T-cell (primary cell): Measurements from ENCODE around the gene SMARCB1. TPM values are rescaled to one million over a fixed set of nuclear protein-coding genes. Genes with fewer than 3 reads are reported as not detected.
A peak's percentile ranks its signal among the peaks of the same experiment; 100 is the strongest.

Experiments
- ATAC-seq, 4 experiments: fragments of 200-7000 bp in 3 of 4; fragments of 150-1000 bp in 1 of 4; cut with Tn5 transposase; replicated peaks in 1 of 4; 1 replicate in 3 of 4; 2 replicates in 1 of 4; pipeline ENCODE4 v1.10.0; 2021; ENCODE audit warnings: moderate library complexity in 3 of 4, mild to moderate bottlenecking in 2 of 4, moderate number of reproducible peaks in 1 of 4
- CTCF ChIA-PET, 2 donors: fragments of 300-600 bp; sonication (Branson Sonifier 250); formaldehyde crosslinking; loops; one replicate each; lab custom pipeline; 2022; ENCODE audit warnings: antibody characterized with exemption in 2 of 2; lab: Charles Lee
- POLR2A ChIA-PET, 2 donors: fragments of 300-600 bp; sonication (Branson Sonifier 250); formaldehyde crosslinking; loops; one replicate each; lab custom pipeline; 2022; ENCODE audit warnings: antibody characterized with exemption in 2 of 2; lab: Charles Lee
- DNase-seq, 35 experiments: peaks; one replicate each; pipeline versions ENCODE4 v3.0.0 to v3.0.0-alpha.2; 2013 to 2023
- H3K27ac ChIP-seq: one replicate; pipeline ENCODE4 v1.5.1; 2013; ENCODE audit warnings: low read length
- H3K27me3 ChIP-seq, 2 experiments: replicated peaks in 1 of 2; 1 replicate in 1 of 2; 2 replicates in 1 of 2; pipeline versions ENCODE4 v1.6.1 to v1.7.0; 2013; ENCODE audit warnings: low read length in 1 of 2, mixed read lengths in 1 of 2; ENCODE audit not compliant: control insufficient read depth in 2 of 2, insufficient read depth in 2 of 2; ENCODE audit errors: extremely low read depth in 1 of 2
- H3K36me3 ChIP-seq, 2 donors: 1 replicate in 1 of 2; 2 replicates in 1 of 2; pipeline versions ENCODE4 v1.6.1 to v1.7.0; 2013; ENCODE audit warnings: low read length in 1 of 2; ENCODE audit not compliant: control insufficient read depth in 2 of 2, insufficient read depth in 1 of 2; ENCODE audit errors: extremely low read depth in 1 of 2
- H3K4me1 ChIP-seq, 2 experiments: 1 replicate in 1 of 2; 2 replicates in 1 of 2; pipeline versions ENCODE4 v1.6.1 to v1.7.0; 2013; ENCODE audit warnings: low read length in 2 of 2, mixed read lengths in 1 of 2; ENCODE audit not compliant: insufficient read depth in 2 of 2, control insufficient read depth in 1 of 2; ENCODE audit errors: extremely low read depth in 1 of 2
- H3K4me3 ChIP-seq, 2 donors: 1 replicate in 1 of 2; 2 replicates in 1 of 2; pipeline versions ENCODE4 v1.5.1 to v1.7.0; 2013; ENCODE audit warnings: mild to moderate bottlenecking in 2 of 2, low read length in 1 of 2, moderate library complexity in 1 of 2; ENCODE audit not compliant: control insufficient read depth in 1 of 2; ENCODE audit errors: extremely low read depth in 1 of 2
- H3K9me3 ChIP-seq: 2 replicates; pipeline ENCODE4 v1.7.0; 2013
- H3K27ac Mint-ChIP-seq, 2 donors: one replicate each; pipeline ENCODE4 v1.8.0; 2020 to 2021; ENCODE audit warnings: mild to moderate bottlenecking in 2 of 2, mixed read lengths in 2 of 2
- H3K27me3 Mint-ChIP-seq, 2 donors: one replicate each; pipeline ENCODE4 v1.8.0; 2021 to 2022; ENCODE audit warnings: mixed read lengths in 2 of 2
- H3K36me3 Mint-ChIP-seq: one replicate; pipeline ENCODE4 v1.8.0; 2021; ENCODE audit warnings: mixed read lengths
- H3K4me1 Mint-ChIP-seq, 3 donors: one replicate each; pipeline ENCODE4 v1.8.0; 2020 to 2022; ENCODE audit warnings: mixed read lengths in 3 of 3, mild to moderate bottlenecking in 1 of 3
- H3K4me3 Mint-ChIP-seq, 3 donors: one replicate each; pipeline ENCODE4 v1.8.0; 2020 to 2022; ENCODE audit warnings: mild to moderate bottlenecking in 3 of 3, mixed read lengths in 3 of 3, moderate library complexity in 3 of 3
- H3K9me3 Mint-ChIP-seq, 3 donors: one replicate each; pipeline ENCODE4 v1.8.0; 2020 to 2022; ENCODE audit warnings: mixed read lengths in 3 of 3
- WGBS: methylation state at CpG from one replicate; pipeline ENCODE4 v1.1.5; 2013; ENCODE audit warnings: missing lambda C conversion rate; ENCODE audit not compliant: insufficient coverage; 5-methylcytosine and 5-hydroxymethylcytosine counted together
- total RNA-seq, 35 experiments: library from RNA in 6 of 35; stranded (reverse) in 6 of 35; fragments of 120-200 nt in 1 of 35; gene quantifications; one replicate each; pipeline versions ENCODE4 v1.2.1 to v1.2.4 and lab custom pipeline; 2013 to 2026

Gene SMARCB1
- total RNA-seq, 5 donors from 2014 or later (not counting 1 experiment from before 2014, with no cell fraction given) = 50.2 to 57.7 (median 54.3) TPM

- ChIA-PET POLR2A (no interaction called here), CTCF (interaction anchor here in 1 of 2 donors (0.6 kb wide), 1 partner anchor 9 kb away, joined by 4 read pairs; no protein-coding TSS in a partner anchor)
- H3K4me3 Mint-ChIP-seq = peak overlapping the region; percentile 87 to 95 (median 89)
- peak overlapping the region; percentile 60 to 69 for H3K4me3 ChIP-seq
- no peaks in the 10 kb centered on the region for H3K9me3 Mint-ChIP-seq
- H3K27me3 Mint-ChIP-seq = no peaks in the 10 kb centered on the region
- peaks cover 0 to 23% of the 10 kb centered on the region in 2 experiments for H3K4me1 ChIP-seq
- H3K27me3 ChIP-seq = peaks cover 0 to 2% of the 10 kb centered on the region in 2 experiments
- peaks cover 2% of the 10 kb centered on the region for H3K36me3 Mint-ChIP-seq
- peaks cover 15 to 24% (median 21%) of the 10 kb centered on the region in 3 donors for H3K4me1 Mint-ChIP-seq
- 25% methylated on average over 36 of the region's 41 CpGs for WGBS
- H3K36me3 ChIP-seq = peaks cover 15 to 21% of the 10 kb centered on the region in 2 donors
- DNase-seq (peak in 2 of 35 experiments; percentile 11 to 19), ATAC-seq (no peak)
- peak overlapping the region; percentile 52 to 59 for H3K27ac Mint-ChIP-seq
- H3K9me3 ChIP-seq = no peaks in the 10 kb centered on the region
- H3K27ac ChIP-seq = peak overlapping the region; percentile 10
These were observed 51.3 kb downstream of the SMARCB1 start for GRCh38 chr22:23837911-23838680.

- peaks cover 2% of the 10 kb centered on the region for H3K36me3 Mint-ChIP-seq
- H3K27ac Mint-ChIP-seq = peak within 1 kb of the TSS; percentile 59 to 88
- Histone ChIP-seq H3K9me3 (no peaks in the 10 kb centered on the region), H3K27ac (peak within 1 kb of the TSS; percentile 10), H3K4me3 (peak within 1 kb of the TSS; percentile 60 to 69), H3K27me3 (peaks cover 0 to 2% of the 10 kb centered on the region in 2 experiments), H3K4me1 (peaks cover 0 to 23% of the 10 kb centered on the region in 2 experiments), H3K36me3 (peaks cover 9 to 14% of the 10 kb centered on the region in 2 donors)
- no peaks in the 10 kb centered on the region for H3K9me3 Mint-ChIP-seq
- H3K4me3 Mint-ChIP-seq = peak within 1 kb of the TSS; percentile 87 to 95 (median 89)
- H3K27me3 Mint-ChIP-seq = no peaks in the 10 kb centered on the region
- peak; percentile 86 to 96 (median 91) for DNase-seq
- ChIA-PET CTCF (interaction anchor here in 1 of 2 donors (0.6 kb wide), 1 partner anchor 9 kb away, joined by 4 read pairs; no protein-coding TSS in a partner anchor), POLR2A (no interaction called here)
- peaks cover 15 to 24% (median 21%) of the 10 kb centered on the region in 3 donors for H3K4me1 Mint-ChIP-seq
- under 1% methylated on average over 63 of the region's 70 CpGs for WGBS
- peak; percentile 91 to 94 (median 92) for ATAC-seq
These were observed 52.1 kb downstream of the SMARCB1 start, which contains the start of gene DERL3 for GRCh38 chr22:23838681-23839468. DERL3 (minus strand) TSS chr22:23839006; CDS start chr22:23838987, 19 bp downstream.

- Mint-ChIP-seq H3K4me3 (peak overlapping the region; percentile 49 to 95 (median 89)), H3K27ac (peak overlapping the region in 1 of 2 donors; percentile 43), H3K9me3 (no peaks in the 10 kb centered on the region), H3K4me1 (peaks cover 15 to 24% (median 21%) of the 10 kb centered on the region in 3 donors), H3K27me3 (no peaks in the 10 kb centered on the region), H3K36me3 (peaks cover 2% of the 10 kb centered on the region)
- ATAC-seq (no peak), DNase-seq (no peak)
- Histone ChIP-seq H3K27me3 (peaks cover 0 to 3% of the 10 kb centered on the region in 2 experiments), H3K36me3 (peaks cover 6 to 9% of the 10 kb centered on the region in 2 donors), H3K27ac (no peak overlapping the region), H3K9me3 (no peaks in the 10 kb centered on the region), H3K4me3 (no peak overlapping the region), H3K4me1 (peaks cover 0 to 26% of the 10 kb centered on the region in 2 experiments)
- CTCF ChIA-PET = interaction anchor here in 1 of 2 donors (0.5 kb wide), 1 partner anchor 8 kb away, joined by 3 read pairs; no protein-coding TSS in a partner anchor
- WGBS = 84% methylated on average over 4 of the region's 7 CpGs
- POLR2A ChIA-PET = interaction anchor here in 1 of 2 donors (0.7 kb wide), 1 partner anchor 169 kb away, joined by 7 read pairs; no protein-coding TSS in a partner anchor
These were observed 53.3 kb downstream of the SMARCB1 start for GRCh38 chr22:23840026-23840425.

- Histone ChIP-seq H3K27ac (no peak overlapping the region), H3K4me3 (no peak overlapping the region), H3K27me3 (peaks cover 0 to 5% of the 10 kb centered on the region in 2 experiments), H3K4me1 (peaks cover 0 to 26% of the 10 kb centered on the region in 2 experiments), H3K36me3 (no peaks in the 10 kb centered on the region), H3K9me3 (no peaks in the 10 kb centered on the region)
- 92% methylated on average over 5 of the region's 5 CpGs for WGBS
- no peak overlapping the region for H3K27ac Mint-ChIP-seq
- ATAC-seq (no peak), DNase-seq (no peak)
- POLR2A ChIA-PET = no interaction called here
- no peaks in the 10 kb centered on the region for H3K36me3 Mint-ChIP-seq
- no peak overlapping the region for H3K4me3 Mint-ChIP-seq
- peaks cover 15 to 24% (median 21%) of the 10 kb centered on the region in 3 donors for H3K4me1 Mint-ChIP-seq
- H3K27me3 Mint-ChIP-seq = no peaks in the 10 kb centered on the region
- no peaks in the 10 kb centered on the region for H3K9me3 Mint-ChIP-seq
- CTCF ChIA-PET = no interaction called here
These were observed 54.5 kb downstream of the SMARCB1 start for GRCh38 chr22:23841292-23841691.

GRCh38 chr22:23841736-23842445, 55.1 kb downstream of the SMARCB1 start:
- ATAC-seq (no peak), DNase-seq (no peak)
- Histone ChIP-seq H3K27me3 (peaks cover 0 to 5% of the 10 kb centered on the region in 2 experiments), H3K4me3 (no peak overlapping the region), H3K9me3 (no peaks in the 10 kb centered on the region), H3K36me3 (no peaks in the 10 kb centered on the region), H3K27ac (no peak overlapping the region), H3K4me1 (peaks cover 0 to 26% of the 10 kb centered on the region in 2 experiments)
- POLR2A ChIA-PET = no interaction called here
- Mint-ChIP-seq H3K27ac (no peak overlapping the region), H3K4me1 (peaks cover 15 to 22% (median 21%) of the 10 kb centered on the region in 3 donors), H3K9me3 (no peaks in the 10 kb centered on the region), H3K4me3 (no peak overlapping the region), H3K36me3 (no peaks in the 10 kb centered on the region), H3K27me3 (no peaks in the 10 kb centered on the region)
- CTCF ChIA-PET = no interaction called here
- 92% methylated on average over 16 of the region's 20 CpGs for WGBS
